Caco-2 (cell line): Measurements from ENCODE around the gene SLC25A40. TPM values are rescaled to one million over a fixed set of nuclear protein-coding genes. Genes with fewer than 3 reads are reported as not detected.
A peak's percentile ranks its signal among the peaks of the same experiment; 100 is the strongest.

ENCODE experiments used
- BruUV-seq: library from RNA; stranded (reverse); fragments of 400-500 nt; replicated peaks from 2 replicates; lab custom pipeline; 2021; lab: Mats Ljungman, UMichigan
- CTCF ChIA-PET: fragments of 300-600 bp; sonication (Branson Sonifier 250); formaldehyde crosslinking; loops from one replicate; lab custom pipeline; 2022; ENCODE audit warnings: antibody characterized with exemption; lab: Charles Lee
- POLR2A ChIA-PET: fragments of 300-600 bp; sonication (Branson Sonifier 250); formaldehyde crosslinking; loops from one replicate; lab custom pipeline; 2022; ENCODE audit warnings: antibody characterized with exemption; lab: Charles Lee
- DNase-seq, 2 experiments: peaks; one replicate each; pipeline versions ENCODE4 v3.0.0 to v3.0.0-alpha.2; 2020 to 2022
- H3K27me3 ChIP-seq: replicated peaks from 2 replicates; pipeline ENCODE4 v1.6.0; 2011; ENCODE audit warnings: low read length; ENCODE audit not compliant: control insufficient read depth, insufficient read depth
- H3K36me3 ChIP-seq: 2 replicates; pipeline ENCODE4 v1.5.1; 2011; ENCODE audit warnings: low read length; ENCODE audit not compliant: control insufficient read depth, insufficient read depth
- H3K4me1 ChIP-seq: fragments of 250-450 bp; sonication (Bioruptor Pico); 2 replicates; pipeline ENCODE4 v1.5.1; 2020; ENCODE audit warnings: mild to moderate bottlenecking
- H3K4me3 ChIP-seq: 2 replicates; pipeline ENCODE4 v1.5.1; 2011; ENCODE audit warnings: low read depth, mild to moderate bottlenecking, control low read depth, low read length
- H3K9me3 ChIP-seq: fragments of 250-450 bp; sonication (Bioruptor Pico); 2 replicates; pipeline ENCODE4 v1.5.1; 2020; ENCODE audit warnings: mild to moderate bottlenecking, moderate library complexity
- H3K27ac Mint-ChIP-seq: one replicate; pipeline ENCODE4 v1.8.0; 2022; ENCODE audit warnings: mixed read lengths; ENCODE audit not compliant: unreplicated experiment
- H3K27me3 Mint-ChIP-seq: one replicate; pipeline ENCODE4 v1.8.0; 2022; ENCODE audit warnings: mixed read lengths; ENCODE audit not compliant: insufficient read depth, unreplicated experiment
- H3K36me3 Mint-ChIP-seq: one replicate; pipeline ENCODE4 v1.8.0; 2022; ENCODE audit warnings: mild to moderate bottlenecking, mixed read lengths; ENCODE audit not compliant: insufficient read depth, unreplicated experiment
- H3K4me1 Mint-ChIP-seq: one replicate; pipeline ENCODE4 v1.8.0; 2022; ENCODE audit warnings: low read depth, mixed read lengths; ENCODE audit not compliant: unreplicated experiment
- H3K4me3 Mint-ChIP-seq: one replicate; pipeline ENCODE4 v1.8.0; 2022; ENCODE audit warnings: mild to moderate bottlenecking, moderate library complexity, mixed read lengths; ENCODE audit not compliant: unreplicated experiment
- H3K9me3 Mint-ChIP-seq: one replicate; pipeline ENCODE4 v1.8.0; 2022; ENCODE audit warnings: mixed read lengths; ENCODE audit not compliant: unreplicated experiment
- intact Hi-C: fragments of 100-400 bp; cut with micrococcal nuclease; formaldehyde crosslinking; loops from one replicate; pipeline ENCODE4 v1.10.0; 2022; ENCODE audit not compliant: unreplicated experiment
- total RNA-seq: library from RNA; stranded (reverse); gene quantifications from 2 replicates; pipeline ENCODE4 v1.2.3, GENCODE V29; 2022
- TF ChIP-seq, protein P1 (sequence below), 2 experiments: fragments of 200-600 bp in 1 of 2; IDR thresholded peaks; 1 replicate in 1 of 2; 2 replicates in 1 of 2; pipeline versions ENCODE4 v1.5.1 to v1.8.0; 2011 to 2022; ENCODE audit warnings: antibody characterized with exemption in 1 of 2, control low read depth in 1 of 2, inconsistent platforms in 1 of 2, low read depth in 1 of 2, low read length in 1 of 2, mild to moderate bottlenecking in 1 of 2, moderate library complexity in 1 of 2; ENCODE audit not compliant: insufficient read depth in 1 of 2, severe bottlenecking in 1 of 2, unreplicated experiment in 1 of 2

Gene SLC25A40
- total RNA-seq, 1 experiment from 2014 or later = 21.1 TPM

DNA sequence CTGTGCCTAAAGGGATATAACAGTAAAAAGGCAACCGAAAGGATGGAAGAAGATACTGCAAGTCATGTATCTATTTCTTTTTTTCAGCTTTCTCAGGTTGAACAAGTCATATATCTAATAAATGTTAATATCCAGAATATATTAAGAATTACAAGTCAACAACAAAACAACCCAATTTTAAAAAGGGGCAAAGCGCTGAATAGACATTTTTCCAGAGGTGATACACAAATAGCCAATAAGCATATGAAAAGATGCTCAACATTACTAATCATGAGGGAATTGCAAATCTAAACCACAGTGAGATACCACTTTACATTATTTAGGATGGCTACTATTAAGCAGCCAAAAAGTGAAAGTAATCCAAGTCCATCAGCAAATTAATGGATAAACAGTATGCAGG lies 23.1 kb upstream of the SLC25A40 start:
- no TSS peak for BruUV-seq
- no peaks in the 10 kb centered on the region for H3K27me3 ChIP-seq
- Mint-ChIP-seq H3K36me3 (peaks cover 79% of the 10 kb centered on the region), H3K27ac (no peak overlapping the region), H3K9me3 (no peaks in the 10 kb centered on the region), H3K4me1 (no peaks in the 10 kb centered on the region), H3K27me3 (no peaks in the 10 kb centered on the region), H3K4me3 (no peak overlapping the region)
- TF ChIP-seq, protein P1, sequence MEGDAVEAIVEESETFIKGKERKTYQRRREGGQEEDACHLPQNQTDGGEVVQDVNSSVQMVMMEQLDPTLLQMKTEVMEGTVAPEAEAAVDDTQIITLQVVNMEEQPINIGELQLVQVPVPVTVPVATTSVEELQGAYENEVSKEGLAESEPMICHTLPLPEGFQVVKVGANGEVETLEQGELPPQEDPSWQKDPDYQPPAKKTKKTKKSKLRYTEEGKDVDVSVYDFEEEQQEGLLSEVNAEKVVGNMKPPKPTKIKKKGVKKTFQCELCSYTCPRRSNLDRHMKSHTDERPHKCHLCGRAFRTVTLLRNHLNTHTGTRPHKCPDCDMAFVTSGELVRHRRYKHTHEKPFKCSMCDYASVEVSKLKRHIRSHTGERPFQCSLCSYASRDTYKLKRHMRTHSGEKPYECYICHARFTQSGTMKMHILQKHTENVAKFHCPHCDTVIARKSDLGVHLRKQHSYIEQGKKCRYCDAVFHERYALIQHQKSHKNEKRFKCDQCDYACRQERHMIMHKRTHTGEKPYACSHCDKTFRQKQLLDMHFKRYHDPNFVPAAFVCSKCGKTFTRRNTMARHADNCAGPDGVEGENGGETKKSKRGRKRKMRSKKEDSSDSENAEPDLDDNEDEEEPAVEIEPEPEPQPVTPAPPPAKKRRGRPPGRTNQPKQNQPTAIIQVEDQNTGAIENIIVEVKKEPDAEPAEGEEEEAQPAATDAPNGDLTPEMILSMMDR (IDR thresholded peaks at IDR 0.05; ENCODE audit: insufficient read depth in 1 of 2, low read depth in 1 of 2, low read length in 1 of 2, severe bottlenecking in 1 of 2, unreplicated experiment in 1 of 2) = no peak
- no peak overlapping the region for H3K4me3 ChIP-seq
- POLR2A ChIA-PET = no interaction called here
- no peaks in the 10 kb centered on the region for H3K4me1 ChIP-seq
- CTCF ChIA-PET = no interaction called here
- no peaks in the 10 kb centered on the region for H3K36me3 ChIP-seq
- H3K9me3 ChIP-seq = no peaks in the 10 kb centered on the region
- intact Hi-C loops = no loop called here
- no peak for DNase-seq

DNA sequence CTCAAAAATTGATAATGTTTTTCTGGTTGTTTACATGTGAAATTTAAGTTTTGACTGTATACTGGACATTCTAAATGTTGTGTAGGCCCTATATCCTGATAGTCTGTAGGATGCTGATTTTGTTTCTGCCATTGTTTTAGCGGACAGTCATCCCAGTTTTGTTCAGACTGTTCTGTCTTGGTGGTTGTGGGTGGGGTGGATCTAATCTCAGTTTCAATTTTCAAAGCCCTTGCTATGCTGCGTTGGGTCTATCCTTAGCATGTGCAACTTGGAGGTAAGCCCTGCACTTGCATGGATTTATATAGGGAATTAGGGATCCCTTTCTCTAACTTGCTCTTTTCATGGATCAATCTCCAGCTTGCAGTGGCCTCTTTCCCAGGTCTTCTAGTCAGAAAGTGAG lies 19.2 kb upstream of the SLC25A40 start:
- Mint-ChIP-seq H3K4me3 (no peak overlapping the region), H3K27ac (no peak overlapping the region), H3K9me3 (no peaks in the 10 kb centered on the region), H3K4me1 (peaks cover 7% of the 10 kb centered on the region), H3K27me3 (no peaks in the 10 kb centered on the region), H3K36me3 (peaks cover 68% of the 10 kb centered on the region)
- intact Hi-C loops = no loop called here
- Histone ChIP-seq H3K36me3 (no peaks in the 10 kb centered on the region), H3K27me3 (no peaks in the 10 kb centered on the region), H3K4me3 (no peak overlapping the region), H3K9me3 (no peaks in the 10 kb centered on the region), H3K4me1 (no peaks in the 10 kb centered on the region)
- POLR2A ChIA-PET = no interaction called here
- DNase-seq = no peak
- TF ChIP-seq, protein P1 (IDR thresholded peaks at IDR 0.05; ENCODE audit: insufficient read depth in 1 of 2, low read depth in 1 of 2, low read length in 1 of 2, severe bottlenecking in 1 of 2, unreplicated experiment in 1 of 2) = no peak
- BruUV-seq = no TSS peak
- CTCF ChIA-PET = no interaction called here

DNA sequence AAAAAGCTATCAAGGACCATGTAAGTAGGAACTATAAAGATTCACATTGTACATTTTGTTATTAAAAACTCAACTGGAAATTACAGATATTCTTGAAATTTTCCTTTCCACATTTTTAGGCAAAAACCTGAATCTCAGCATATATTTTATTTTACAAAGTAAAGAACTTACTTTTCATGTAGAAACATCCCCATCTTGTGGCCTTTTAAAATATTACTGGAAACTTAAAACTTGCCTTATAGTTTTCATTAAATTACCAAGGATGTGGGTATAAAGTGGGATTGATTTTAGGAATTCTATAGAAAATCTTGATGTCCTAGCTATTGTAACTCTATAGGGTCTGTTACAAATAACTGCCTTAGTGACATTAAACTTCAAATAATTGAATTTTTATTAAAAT lies 10.7 kb upstream of the SLC25A40 start:
- peaks cover 6% of the 10 kb centered on the region for H3K4me1 Mint-ChIP-seq
- Histone ChIP-seq H3K4me3 (no peak overlapping the region), H3K9me3 (no peaks in the 10 kb centered on the region), H3K36me3 (no peaks in the 10 kb centered on the region), H3K27me3 (no peaks in the 10 kb centered on the region), H3K4me1 (no peaks in the 10 kb centered on the region)
- BruUV-seq = no TSS peak
- intact Hi-C loops = loop anchor here (1.0 to 5.0 kb wide), 5 partner anchors 89 to 380 kb away; partner anchors contain the start of gene RUNDC3B
- H3K4me3 Mint-ChIP-seq = no peak overlapping the region
- no peaks in the 10 kb centered on the region for H3K9me3 Mint-ChIP-seq
- POLR2A ChIA-PET = no interaction called here
- H3K36me3 Mint-ChIP-seq = peaks cover 52% of the 10 kb centered on the region
- no peaks in the 10 kb centered on the region for H3K27me3 Mint-ChIP-seq
- CTCF ChIA-PET = interaction anchor here (0.6 to 1.2 kb wide), 3 partner anchors 9 to 470 kb away, joined by 3 to 6 read pairs (median 3); no protein-coding TSS in a partner anchor
- no peak overlapping the region for H3K27ac Mint-ChIP-seq
- TF ChIP-seq, protein P1 (IDR thresholded peaks at IDR 0.05; ENCODE audit: insufficient read depth in 1 of 2, low read depth in 1 of 2, low read length in 1 of 2, severe bottlenecking in 1 of 2, unreplicated experiment in 1 of 2) = peak; percentile 33 to 55
- no peak for DNase-seq
